ENCODE data around the gene ZNF254. TPM values are rescaled to one million over a fixed set of nuclear protein-coding genes. Genes with fewer than 3 reads are reported as not detected.

ZNF254 gene
- total RNA-seq, 1 donor from 2014 or later: 7.8 TPM

DNA sequence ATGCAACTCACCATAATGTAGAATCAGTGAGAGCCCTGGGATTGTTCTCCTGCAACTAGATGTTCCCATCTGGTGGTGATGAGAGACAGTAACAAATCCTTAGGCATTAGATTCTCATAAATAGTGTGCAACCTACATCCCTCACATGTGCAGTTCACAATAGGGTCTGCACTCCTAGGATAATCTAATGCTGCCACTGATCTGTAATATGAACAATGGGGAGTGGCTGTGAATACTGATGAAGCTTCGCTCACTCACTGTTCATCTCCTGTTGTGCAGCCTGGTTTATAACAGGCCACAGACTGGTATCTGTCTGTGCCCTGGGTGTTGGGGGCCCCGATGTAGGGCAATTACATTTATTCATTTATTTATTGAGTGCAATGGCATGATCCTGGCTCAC, 86.9 kb downstream of the ZNF254 start:
- Mint-ChIP-seq H3K36me3 (ENCODE audit: low read depth) (no peaks in the 10 kb centered on the region), H3K27me3 (ENCODE audit: insufficient read depth) (no peaks in the 10 kb centered on the region), H3K4me1 (ENCODE audit: low read depth) (no peaks in the 10 kb centered on the region), H3K27ac (no peak overlapping the region), H3K9me3 (peaks cover 64% of the 10 kb centered on the region), H3K4me3 (no peak overlapping the region)
- DNase-seq (ENCODE audit: low spot score): no peak
- intact Hi-C loops (cut with micrococcal nuclease): no loop called here

DNA sequence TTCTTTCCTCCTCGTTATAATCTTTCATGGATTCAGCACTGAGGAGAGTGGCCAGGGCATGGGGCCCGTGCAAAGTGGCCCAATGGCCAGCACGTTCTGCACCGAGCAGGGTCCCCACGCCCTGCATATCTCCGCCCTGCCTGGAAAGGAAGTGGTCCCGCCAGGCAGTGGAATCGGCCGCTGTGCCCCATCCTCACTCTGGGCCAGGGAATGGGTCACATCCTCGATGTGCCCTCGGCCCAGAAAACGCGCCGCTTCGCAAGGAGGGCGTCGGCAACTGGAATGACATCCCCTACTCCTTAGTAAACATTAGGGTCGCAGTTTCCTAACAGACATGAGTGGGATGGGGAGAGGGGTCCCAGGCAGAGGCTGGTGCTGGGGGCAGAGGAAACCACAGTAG, 90.7 kb downstream of the ZNF254 start:
- peaks cover 59% of the 10 kb centered on the region for H3K9me3 Mint-ChIP-seq
- no peak for DNase-seq (ENCODE audit: low spot score)
- no peaks in the 10 kb centered on the region for H3K27me3 Mint-ChIP-seq (ENCODE audit: insufficient read depth)
- no peaks in the 10 kb centered on the region for H3K36me3 Mint-ChIP-seq (ENCODE audit: low read depth)
- intact Hi-C loops (cut with micrococcal nuclease): no loop called here
- no peak overlapping the region for H3K27ac Mint-ChIP-seq
- no peak overlapping the region for H3K4me3 Mint-ChIP-seq
- H3K4me1 Mint-ChIP-seq (ENCODE audit: low read depth): no peaks in the 10 kb centered on the region

- H3K4me1 Mint-ChIP-seq (ENCODE audit: low read depth): no peaks in the 10 kb centered on the region
- intact Hi-C loops (cut with micrococcal nuclease): no loop called here
- H3K27ac Mint-ChIP-seq: no peak overlapping the region
- DNase-seq (ENCODE audit: low spot score): no peak
- no peak overlapping the region for H3K4me3 Mint-ChIP-seq
- no peaks in the 10 kb centered on the region for H3K36me3 Mint-ChIP-seq (ENCODE audit: low read depth)
- no peaks in the 10 kb centered on the region for H3K27me3 Mint-ChIP-seq (ENCODE audit: insufficient read depth)
- H3K9me3 Mint-ChIP-seq: peaks cover 55% of the 10 kb centered on the region
These were observed 91.2 kb downstream of the ZNF254 start for GRCh38 chr19:24178207-24178606.

Other genes with a start within 250 kb of the ZNF254 start
- 10.7 and 12.6 TPM in 2 replicates for gene ZNF726, start 172.3 kb upstream of the ZNF254 start, total RNA-seq

Data from activated T-helper 1 cell treated with anti-CD3 and anti-CD28 coated beads, Interleukin-12 subunit alpha, Interleukin-12 subunit beta, Interleukin-2, Interleukin-4 antibody, amounts not matched to agents 30 ng/mL and 10 ng/mL and 1 ng/mL, durations not matched to agents 14 hours and 24 hours and 36 hours (primary cell).